Epidermal melanocyte (primary cell): Measurements from ENCODE around the gene DNAH10.

Experiments used
- DNase-seq: peaks from one replicate; pipeline ENCODE4 v3.0.0; 2011; ENCODE audit warnings: low spot score; ENCODE audit not compliant: insufficient read length

DNAH10 gene

GRCh38 chr12:123965382-123965781, 203.3 kb downstream of the DNAH10 start:
- no peak for DNase-seq

- DNase-seq: no peak
These were observed 204.5 kb downstream of the DNAH10 start for GRCh38 chr12:123966596-123966995.

GRCh38 chr12:123967121-123967586, 205.1 kb downstream of the DNAH10 start:
- DNase-seq: no peak

- no peak for DNase-seq
These were observed 209.3 kb downstream of the DNAH10 start for GRCh38 chr12:123971449-123971769.

GRCh38 chr12:123971770-123972456, 209.8 kb downstream of the DNAH10 start:
- no peak for DNase-seq

- peak; percentile 84 for DNase-seq
These were observed 210.6 kb downstream of the DNAH10 start, which contains the start of the genes CCDC92 and ZNF664 for GRCh38 chr12:123972457-123973401. TSS of gene CCDC92 (minus strand) at chr12:123972831. CDS start at chr12:123944305, 28,526 bp downstream. TSS of gene ZNF664 (plus strand) at chr12:123973215. CDS start at chr12:124012145, 38,930 bp downstream.

- DNase-seq: no peak
These were observed 211.6 kb downstream of the DNAH10 start for GRCh38 chr12:123973552-123974341.

- DNase-seq: no peak
These were observed 214.2 kb downstream of the DNAH10 start for GRCh38 chr12:123976227-123976826.

- no peak for DNase-seq
These were observed 217.5 kb downstream of the DNAH10 start for GRCh38 chr12:123979566-123979965.

- no peak for DNase-seq
These were observed 220.2 kb downstream of the DNAH10 start for GRCh38 chr12:123982269-123982668.

GRCh38 chr12:123983822-123984485, 221.9 kb downstream of the DNAH10 start:
- no peak for DNase-seq

- no peak for DNase-seq
These were observed 222.8 kb downstream of the DNAH10 start for GRCh38 chr12:123984903-123985302.
